GM19463 (cell line): Measurements from ENCODE around the gene RAB40B.

Source experiments
- ATAC-seq: cut with Tn5 transposase; IDR thresholded peaks from one replicate; pipeline ENCODE4 v1.9.1; 2021; ENCODE audit warnings: mild to moderate bottlenecking, moderate library complexity; ENCODE audit not compliant: unreplicated experiment

RAB40B gene

GRCh38 chr17:82653651-82654528 lies 44.6 kb downstream of the RAB40B start:
- ATAC-seq: no peak

GRCh38 chr17:82650723-82651122 lies 47.8 kb downstream of the RAB40B start:
- no peak for ATAC-seq

- no peak for ATAC-seq
These were observed 48.8 kb downstream of the RAB40B start for GRCh38 chr17:82649501-82650261.

DNA sequence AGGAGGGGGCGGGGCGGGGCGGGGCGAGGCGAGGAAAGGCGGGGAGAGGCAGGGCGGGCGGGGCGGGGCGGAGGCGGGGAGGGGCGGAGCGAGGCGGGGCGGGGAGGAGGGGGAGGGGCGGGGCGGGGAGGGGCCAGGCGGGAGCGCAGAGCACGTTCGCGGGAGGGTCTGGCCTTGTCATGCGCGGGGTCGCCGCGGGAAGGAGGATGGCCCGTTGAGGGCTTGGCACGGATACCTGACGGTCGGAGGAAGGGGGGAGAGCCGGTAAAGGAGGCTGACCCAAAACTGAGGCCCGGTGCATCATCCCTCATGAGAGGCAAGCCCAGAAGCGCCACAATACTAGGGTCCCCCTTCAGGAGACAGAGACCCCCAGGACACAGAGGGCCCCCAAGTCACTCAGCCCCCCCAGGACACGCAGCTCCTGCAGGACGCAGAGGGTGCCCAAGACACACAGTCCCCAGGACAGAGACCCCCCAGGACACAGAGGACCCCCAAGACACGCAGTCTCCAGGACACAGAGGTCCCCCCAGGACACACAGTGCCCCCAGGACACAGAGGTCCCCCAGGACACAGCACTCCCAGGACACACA lies 49.7 kb downstream of the RAB40B start:
- no peak for ATAC-seq

DNA sequence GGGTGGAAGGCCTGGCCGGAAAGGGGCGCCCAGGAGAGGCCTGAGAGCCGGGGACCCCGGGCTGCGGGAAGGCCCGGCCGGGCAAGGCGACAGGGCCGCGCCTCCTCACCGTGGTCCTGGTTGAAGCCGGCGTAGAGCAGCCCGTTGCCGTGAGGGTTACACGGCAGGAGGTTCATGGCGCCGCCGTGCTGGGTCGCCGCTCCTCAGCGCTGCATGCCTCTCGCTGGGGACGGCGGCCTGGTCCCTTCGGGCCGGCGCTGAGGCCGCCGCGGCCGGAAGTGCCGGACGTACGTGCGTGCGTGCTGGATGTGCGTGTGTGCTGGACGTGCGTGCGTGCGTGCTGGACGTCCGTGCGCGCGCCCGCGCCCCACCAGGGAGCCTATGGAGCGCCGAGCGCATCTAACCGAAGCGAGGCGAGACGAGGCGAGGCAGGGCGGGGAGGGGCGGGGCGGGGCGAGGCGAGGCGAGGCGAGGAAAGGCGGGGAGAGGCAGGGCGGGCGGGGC lies 50.3 kb downstream of the RAB40B start, which contains the start of gene WDR45B:
Gene WDR45B (minus strand): TSS at position 280 of the 504 bp plus-strand sequence. CDS start 104 bp downstream, at position 176.
- ATAC-seq: peak; percentile 90

GRCh38 chr17:82647593-82648164 lies 50.8 kb downstream of the RAB40B start:
- ATAC-seq: peak; percentile 35

DNA sequence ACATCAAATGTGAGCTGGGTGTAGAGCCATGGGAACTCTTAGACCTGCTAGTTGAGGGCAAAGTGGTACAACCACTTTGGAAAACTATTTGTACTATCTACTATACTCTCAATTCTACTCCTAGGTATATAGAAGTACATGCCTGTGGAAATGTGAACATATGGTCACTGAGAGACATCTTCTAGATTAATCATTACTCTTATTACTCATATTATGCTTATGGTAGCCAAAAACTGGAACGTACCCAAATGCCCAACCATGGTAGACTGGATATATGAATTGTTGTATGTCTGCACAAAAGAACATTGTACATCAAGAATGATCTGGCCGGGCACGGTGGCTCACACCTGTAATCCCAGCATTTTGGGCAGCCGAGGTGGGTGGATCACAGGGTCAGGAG lies 53.0 kb downstream of the RAB40B start:
- ATAC-seq: no peak

- ATAC-seq: no peak
These were observed 54.4 kb downstream of the RAB40B start for GRCh38 chr17:82644148-82644547.

DNA sequence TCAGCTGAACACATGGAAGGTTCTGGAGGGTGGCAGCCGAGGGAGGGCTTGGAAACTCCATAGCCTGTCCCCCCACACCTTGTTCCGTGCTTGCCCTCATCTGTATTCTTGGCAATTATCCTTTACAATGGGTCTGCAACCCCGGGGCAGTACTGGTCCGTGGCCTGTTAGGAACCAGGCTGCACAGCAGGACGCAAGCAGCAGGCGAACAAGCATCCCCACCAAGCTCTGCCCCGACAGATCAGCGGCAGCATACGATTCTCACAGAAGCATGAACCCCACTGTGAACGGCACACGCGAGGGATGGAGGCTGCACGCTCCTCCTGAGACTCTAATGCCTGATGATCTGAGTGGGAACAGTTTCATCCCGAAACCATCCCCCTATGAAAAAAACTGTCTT lies 56.5 kb downstream of the RAB40B start:
- ATAC-seq: no peak

DNA sequence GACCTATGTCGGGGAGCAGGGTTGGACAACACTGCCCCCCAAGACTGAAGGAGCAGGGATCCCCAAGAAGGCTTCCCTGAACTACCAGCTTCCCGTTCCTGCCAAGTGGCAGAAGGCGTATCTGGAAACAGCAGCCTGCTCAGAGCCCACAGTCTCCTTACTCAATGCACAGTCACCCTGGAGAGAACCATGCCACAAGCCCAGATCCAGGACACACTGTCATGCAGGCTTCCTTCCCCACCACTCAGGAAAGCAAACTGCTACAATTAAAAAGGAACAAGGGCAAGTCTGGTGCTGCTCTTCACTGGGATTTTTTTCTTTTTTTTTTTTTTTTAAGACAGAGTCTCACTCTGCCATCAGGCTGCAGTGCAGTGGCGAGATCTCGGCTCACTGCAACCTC lies 58.5 kb downstream of the RAB40B start:
- no peak for ATAC-seq

DNA sequence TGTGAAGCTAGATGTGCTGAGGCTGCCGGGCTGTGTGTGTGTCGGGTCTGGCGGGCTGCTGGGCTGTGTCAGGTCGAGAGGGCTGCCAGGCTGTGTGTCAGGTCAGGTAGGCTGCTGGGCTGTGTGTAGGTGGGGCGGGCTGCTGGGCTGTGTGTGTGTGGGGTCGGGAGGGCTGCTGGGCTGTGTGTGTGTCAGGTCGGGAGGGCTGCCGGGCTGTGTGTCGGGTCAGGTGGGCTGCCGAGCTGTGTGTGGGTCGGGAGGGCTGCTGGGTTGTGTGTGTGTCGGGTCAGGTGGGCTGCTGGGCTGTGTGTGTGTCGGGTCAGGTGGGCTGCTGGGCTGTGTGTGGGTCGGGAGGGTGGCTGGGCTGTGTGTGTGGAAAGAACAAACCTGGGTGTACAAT lies 58.9 kb downstream of the RAB40B start:
- ATAC-seq: no peak

GRCh38 chr17:82638183-82638773 lies 60.2 kb downstream of the RAB40B start:
- no peak for ATAC-seq

- ATAC-seq: no peak
These were observed 61.6 kb downstream of the RAB40B start for GRCh38 chr17:82636626-82637598.

DNA sequence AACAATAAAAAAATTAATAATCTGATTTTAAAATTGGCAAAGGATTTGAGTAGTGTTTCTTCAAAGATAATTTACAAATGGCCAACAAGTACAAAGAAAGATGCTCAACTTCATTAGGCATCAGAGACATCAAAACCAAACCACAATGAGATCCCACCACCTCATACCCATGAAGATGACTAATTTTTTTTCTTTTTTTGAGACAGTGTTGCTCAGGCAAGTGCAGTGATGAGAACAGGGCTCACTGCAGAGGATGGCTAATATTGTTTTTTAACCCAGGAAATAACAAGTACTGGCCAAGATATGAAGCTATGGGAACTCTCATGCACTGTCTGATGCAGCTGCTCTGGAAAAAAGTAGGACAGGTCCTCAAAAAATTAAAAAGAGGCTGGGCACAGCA lies 65.2 kb downstream of the RAB40B start:
- no peak for ATAC-seq

GRCh38 chr17:82632451-82632850 lies 66.0 kb downstream of the RAB40B start:
- no peak for ATAC-seq

- no peak for ATAC-seq
These were observed 67.0 kb downstream of the RAB40B start for GRCh38 chr17:82631544-82631943.

GRCh38 chr17:82630212-82630611 lies 68.3 kb downstream of the RAB40B start:
- no peak for ATAC-seq

DNA sequence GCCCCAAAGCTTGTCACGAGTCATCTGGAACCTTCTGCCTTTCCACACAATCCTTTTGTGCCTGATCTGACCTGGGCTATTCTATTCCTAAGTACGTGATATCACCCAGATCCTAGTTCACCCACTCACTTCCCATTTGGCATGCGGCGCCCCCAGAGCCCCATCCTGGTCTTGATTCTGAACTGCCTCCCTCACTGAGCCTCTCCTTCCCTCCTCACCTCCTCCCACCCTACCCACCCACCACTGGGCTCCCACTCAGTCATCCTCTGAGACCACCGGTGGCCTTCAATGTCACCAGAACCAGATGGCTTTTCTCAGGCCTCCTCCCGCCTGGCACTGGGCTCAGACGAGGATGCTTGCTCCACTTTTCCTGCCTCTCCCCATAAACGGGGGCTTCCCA lies 68.8 kb downstream of the RAB40B start:
- no peak for ATAC-seq

DNA sequence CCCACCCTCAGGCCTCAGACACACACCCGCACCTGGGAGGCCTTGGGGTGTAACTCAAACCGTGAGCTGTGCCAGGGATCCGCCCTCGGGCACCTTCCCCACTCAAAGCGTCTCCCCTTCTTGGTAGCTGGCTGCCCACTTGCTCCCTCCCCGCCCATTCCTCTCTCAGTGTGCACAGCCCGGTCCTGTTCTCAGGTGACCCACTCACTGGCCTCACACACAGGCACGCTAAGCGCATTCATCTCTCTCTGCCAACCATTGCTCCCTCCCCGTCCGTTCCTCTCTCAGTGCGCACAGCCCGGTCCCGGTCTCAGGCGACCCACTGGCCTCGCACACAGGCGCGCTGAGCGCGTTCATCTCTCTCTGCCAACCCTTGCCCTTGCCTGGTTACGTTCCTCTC lies 71.1 kb downstream of the RAB40B start:
- no peak for ATAC-seq

DNA sequence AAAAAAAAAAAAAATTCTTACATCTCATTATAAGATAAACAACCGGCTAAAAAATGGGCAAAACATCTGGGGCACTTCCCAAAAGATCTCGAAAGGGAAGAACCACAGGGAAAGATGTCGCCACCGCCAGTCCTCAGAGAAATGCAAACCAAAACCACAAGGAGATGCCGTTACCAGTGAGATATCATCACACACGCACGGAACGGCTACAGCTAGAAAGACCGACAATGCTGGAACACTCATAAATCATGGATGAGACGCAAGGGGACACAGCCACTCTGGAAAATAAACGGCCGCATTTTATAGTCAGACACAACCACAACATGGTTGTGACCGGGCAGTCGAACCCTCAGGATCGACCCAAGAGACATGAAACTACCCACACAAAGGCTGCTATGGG lies 74.8 kb downstream of the RAB40B start:
- no peak for ATAC-seq
